ENCODE results near the gene C1orf35. TPM values are rescaled to one million over a fixed set of nuclear protein-coding genes. Genes with fewer than 3 reads are reported as not detected.

C1orf35 gene
- total RNA-seq, 6 experiments from 2014 or later: 10.4 to 17.2 (median 12.5) TPM

DNA sequence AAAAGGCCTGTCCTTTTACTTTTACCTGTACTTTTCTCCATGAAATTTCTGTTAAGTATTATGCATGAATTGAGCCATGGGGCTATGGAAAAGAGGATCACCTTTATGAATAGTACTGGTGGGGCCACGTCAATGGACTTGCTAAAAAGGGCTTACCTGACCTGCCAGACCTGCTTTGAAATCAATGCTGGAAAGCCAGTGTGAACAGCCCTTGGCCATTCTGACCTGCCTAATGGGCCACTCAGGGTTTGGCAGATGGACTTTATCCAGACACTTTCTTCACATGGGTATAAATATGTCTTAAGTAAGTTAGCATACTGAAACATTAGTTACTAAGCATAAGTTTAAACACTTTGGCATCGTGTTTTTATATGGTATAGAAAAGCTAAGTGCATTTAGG is 28.6 kb upstream of the C1orf35 start:
- H3K36me3 Mint-ChIP-seq (ENCODE audit: low read depth): no peaks in the 10 kb centered on the region
- H3K9me3 Mint-ChIP-seq: no peaks in the 10 kb centered on the region
- TF ChIP-seq, protein P1, sequence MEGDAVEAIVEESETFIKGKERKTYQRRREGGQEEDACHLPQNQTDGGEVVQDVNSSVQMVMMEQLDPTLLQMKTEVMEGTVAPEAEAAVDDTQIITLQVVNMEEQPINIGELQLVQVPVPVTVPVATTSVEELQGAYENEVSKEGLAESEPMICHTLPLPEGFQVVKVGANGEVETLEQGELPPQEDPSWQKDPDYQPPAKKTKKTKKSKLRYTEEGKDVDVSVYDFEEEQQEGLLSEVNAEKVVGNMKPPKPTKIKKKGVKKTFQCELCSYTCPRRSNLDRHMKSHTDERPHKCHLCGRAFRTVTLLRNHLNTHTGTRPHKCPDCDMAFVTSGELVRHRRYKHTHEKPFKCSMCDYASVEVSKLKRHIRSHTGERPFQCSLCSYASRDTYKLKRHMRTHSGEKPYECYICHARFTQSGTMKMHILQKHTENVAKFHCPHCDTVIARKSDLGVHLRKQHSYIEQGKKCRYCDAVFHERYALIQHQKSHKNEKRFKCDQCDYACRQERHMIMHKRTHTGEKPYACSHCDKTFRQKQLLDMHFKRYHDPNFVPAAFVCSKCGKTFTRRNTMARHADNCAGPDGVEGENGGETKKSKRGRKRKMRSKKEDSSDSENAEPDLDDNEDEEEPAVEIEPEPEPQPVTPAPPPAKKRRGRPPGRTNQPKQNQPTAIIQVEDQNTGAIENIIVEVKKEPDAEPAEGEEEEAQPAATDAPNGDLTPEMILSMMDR (IDR thresholded peaks at IDR 0.05): no peak
- no peak for DNase-seq
- peaks cover 6% of the 10 kb centered on the region for H3K4me1 Mint-ChIP-seq (ENCODE audit: low read depth)
- peaks cover 30% of the 10 kb centered on the region for H3K27me3 Mint-ChIP-seq (ENCODE audit: insufficient read depth)
- no peak overlapping the region for H3K27ac Mint-ChIP-seq
- no peak overlapping the region for H3K4me3 Mint-ChIP-seq

- Mint-ChIP-seq H3K4me3 (no peak overlapping the region), H3K4me1 (ENCODE audit: low read depth) (peaks cover 10% of the 10 kb centered on the region), H3K36me3 (ENCODE audit: low read depth) (no peaks in the 10 kb centered on the region), H3K27me3 (ENCODE audit: insufficient read depth) (peaks cover 10% of the 10 kb centered on the region), H3K27ac (no peak overlapping the region), H3K9me3 (no peaks in the 10 kb centered on the region)
- TF ChIP-seq, protein P1 (IDR thresholded peaks at IDR 0.05): no peak
- DNase-seq: no peak
Observed at GRCh38 chr1:228125185-228125584, 22.1 kb upstream of the C1orf35 start.

DNA sequence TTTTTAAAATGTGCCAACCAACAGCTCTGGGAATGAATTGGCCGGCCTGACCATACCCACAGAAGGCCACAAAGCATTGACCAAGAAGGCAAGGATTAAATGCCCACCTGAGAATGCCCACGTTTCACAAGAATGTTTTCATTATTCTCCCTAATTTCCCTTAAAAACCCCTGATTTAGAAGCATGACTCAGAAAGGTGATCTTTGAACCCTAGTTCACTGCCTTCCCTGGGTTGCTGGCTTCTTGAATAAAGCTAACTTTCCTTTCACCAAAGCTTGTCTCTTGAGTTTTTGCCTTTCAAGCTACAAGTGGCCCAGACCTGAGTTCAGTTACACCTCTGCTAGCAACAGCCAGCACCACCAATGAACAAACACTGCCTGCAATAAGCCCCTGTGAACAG is 20.4 kb upstream of the C1orf35 start:
- TF ChIP-seq, protein P1 (IDR thresholded peaks at IDR 0.05): no peak
- H3K27ac Mint-ChIP-seq: no peak overlapping the region
- no peak overlapping the region for H3K4me3 Mint-ChIP-seq
- peaks cover 18% of the 10 kb centered on the region for H3K4me1 Mint-ChIP-seq (ENCODE audit: low read depth)
- H3K9me3 Mint-ChIP-seq: no peaks in the 10 kb centered on the region; the same call in 1 of the 2 replicates
- no peak for DNase-seq
- H3K27me3 Mint-ChIP-seq (ENCODE audit: insufficient read depth): peaks cover 9% of the 10 kb centered on the region
- no peaks in the 10 kb centered on the region for H3K36me3 Mint-ChIP-seq (ENCODE audit: low read depth)

DNA sequence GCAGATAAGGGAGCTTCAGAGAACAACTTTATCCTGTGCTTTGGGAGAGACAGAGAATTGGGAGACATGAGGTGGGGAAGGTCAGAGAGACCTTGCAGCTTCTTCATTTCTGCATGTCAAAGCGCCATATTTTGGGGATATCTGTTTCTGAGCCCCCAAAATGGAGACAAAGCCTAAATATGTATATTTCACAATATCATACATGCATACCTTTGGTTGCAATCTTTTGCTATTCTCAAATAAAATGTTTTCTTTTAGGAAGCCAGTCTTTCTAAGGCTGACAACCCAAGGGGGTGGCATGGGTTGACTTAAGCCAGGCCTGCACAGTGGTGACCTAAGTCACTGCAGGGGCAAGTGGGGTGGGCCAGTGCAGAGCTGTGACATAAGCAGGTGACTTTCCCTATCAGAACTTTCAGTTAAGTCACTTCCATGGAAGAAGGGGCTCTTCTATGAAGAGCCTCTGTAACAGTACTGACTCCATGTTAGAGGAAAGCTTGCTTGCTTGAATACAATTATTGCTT is 19.9 kb upstream of the C1orf35 start:
- H3K27me3 Mint-ChIP-seq (ENCODE audit: insufficient read depth): peaks cover 9% of the 10 kb centered on the region
- H3K4me1 Mint-ChIP-seq (ENCODE audit: low read depth): peaks cover 18% of the 10 kb centered on the region
- no peak for DNase-seq
- peaks cover 3% of the 10 kb centered on the region for H3K9me3 Mint-ChIP-seq
- TF ChIP-seq, protein P1 (IDR thresholded peaks at IDR 0.05): no peak
- H3K4me3 Mint-ChIP-seq: no peak overlapping the region
- peaks cover 2% of the 10 kb centered on the region for H3K36me3 Mint-ChIP-seq (ENCODE audit: low read depth)
- no peak overlapping the region for H3K27ac Mint-ChIP-seq

- H3K9me3 Mint-ChIP-seq: peaks cover 15% of the 10 kb centered on the region
- TF ChIP-seq, protein P1 (IDR thresholded peaks at IDR 0.05): no peak
- H3K27ac Mint-ChIP-seq: peak overlapping the region; percentile 67
- H3K4me1 Mint-ChIP-seq (ENCODE audit: low read depth): peaks cover 18% of the 10 kb centered on the region
- H3K27me3 Mint-ChIP-seq (ENCODE audit: insufficient read depth): peaks cover 9% of the 10 kb centered on the region
- H3K36me3 Mint-ChIP-seq (ENCODE audit: low read depth): peaks cover 9% of the 10 kb centered on the region
- no peak overlapping the region; the same call in 1 of the 2 replicates for H3K4me3 Mint-ChIP-seq
- peak; percentile 45 for DNase-seq
Observed at GRCh38 chr1:228120857-228121489, 17.8 kb upstream of the C1orf35 start.

All from HFFc6 (cell line).